HK-2 (cell line): Measurements from ENCODE around the gene MROH2B.

Source experiments
- DNase-seq: peaks from one replicate; pipeline ENCODE4 v3.0.0-alpha.2; 2018; ENCODE audit not compliant: unreplicated experiment

Gene MROH2B

DNA sequence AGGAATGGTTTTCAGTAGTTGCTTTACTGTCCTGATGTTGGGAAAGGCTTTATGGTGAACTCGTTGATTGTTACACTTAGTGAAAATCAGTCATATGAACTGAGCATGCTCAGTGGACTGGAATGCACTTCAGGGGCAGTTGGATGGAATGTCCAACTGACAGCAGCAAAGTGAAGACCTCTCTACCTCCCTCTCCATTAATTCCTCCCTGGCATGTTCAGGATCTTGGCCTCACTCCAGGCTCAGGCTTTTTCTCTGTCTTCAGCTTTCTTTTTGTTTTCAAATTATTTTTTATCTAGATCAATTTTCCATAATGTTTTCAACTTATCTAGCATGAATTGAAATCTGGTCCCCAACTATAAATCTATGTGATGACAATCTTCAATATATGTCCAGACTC lies at the start of gene MROH2B:
MROH2B (minus strand) TSS at position 101 of the 400 bp plus-strand sequence. CDS start 490 bp downstream, outside the sequence.
- DNase-seq: no peak

DNA sequence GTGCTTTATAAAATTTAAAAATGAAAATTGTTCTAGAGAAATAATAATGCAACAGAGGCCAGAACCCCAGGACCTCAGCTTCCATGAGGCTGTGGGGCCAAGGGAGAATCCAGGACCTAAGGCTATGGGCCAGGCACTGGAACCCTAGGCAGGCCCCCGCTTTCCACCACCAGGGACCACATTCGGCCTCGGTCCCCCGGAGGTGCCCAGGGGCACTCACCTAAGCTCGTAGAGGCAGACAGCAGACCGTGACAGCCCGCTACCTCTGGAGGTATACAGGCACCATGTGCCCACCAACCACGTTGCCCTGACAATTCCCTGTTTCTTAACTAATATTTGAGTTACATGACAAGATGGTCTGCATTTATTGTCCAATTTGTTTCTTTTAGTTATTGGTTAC lies 49.5 kb upstream of the MROH2B start:
- no peak for DNase-seq

DNA sequence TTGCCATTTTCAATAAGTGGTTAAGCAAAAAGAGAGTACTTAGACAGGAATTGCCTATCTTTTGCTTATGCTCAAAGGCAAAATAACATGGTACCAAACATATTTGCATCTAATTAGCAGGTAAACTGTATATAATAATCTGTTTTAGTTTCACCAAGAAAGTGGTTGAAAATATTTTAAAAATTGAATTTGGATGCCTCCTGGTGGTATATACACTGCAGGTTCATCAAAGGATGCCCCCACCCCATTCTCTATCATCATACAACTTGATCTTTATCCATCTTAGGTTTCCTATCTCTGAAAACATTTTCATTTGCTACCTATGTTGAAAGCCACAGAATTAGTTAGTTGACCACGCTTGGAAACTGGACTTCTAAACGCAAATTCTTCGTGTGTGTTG lies 47.0 kb upstream of the MROH2B start:
- DNase-seq: no peak

DNA sequence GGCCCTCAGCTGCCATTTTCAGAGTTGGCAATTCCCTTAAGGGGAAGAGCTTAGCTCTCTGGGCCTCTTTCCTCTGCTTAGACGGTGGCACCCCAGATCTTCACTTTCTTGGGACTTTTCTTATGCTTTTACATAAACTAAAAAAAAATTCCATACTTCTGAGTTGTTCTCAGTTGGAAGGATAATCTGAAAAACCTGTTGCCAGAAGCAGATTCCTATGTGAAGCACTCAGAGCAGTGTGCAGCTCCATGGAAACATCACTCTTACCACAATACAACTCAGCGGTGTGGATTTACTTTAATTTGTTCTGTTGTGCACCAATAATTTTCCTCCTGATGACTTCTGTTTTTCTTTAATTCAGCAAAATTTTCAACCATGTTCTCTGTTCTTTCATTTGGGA lies 44.1 kb upstream of the MROH2B start:
- DNase-seq: no peak

DNA sequence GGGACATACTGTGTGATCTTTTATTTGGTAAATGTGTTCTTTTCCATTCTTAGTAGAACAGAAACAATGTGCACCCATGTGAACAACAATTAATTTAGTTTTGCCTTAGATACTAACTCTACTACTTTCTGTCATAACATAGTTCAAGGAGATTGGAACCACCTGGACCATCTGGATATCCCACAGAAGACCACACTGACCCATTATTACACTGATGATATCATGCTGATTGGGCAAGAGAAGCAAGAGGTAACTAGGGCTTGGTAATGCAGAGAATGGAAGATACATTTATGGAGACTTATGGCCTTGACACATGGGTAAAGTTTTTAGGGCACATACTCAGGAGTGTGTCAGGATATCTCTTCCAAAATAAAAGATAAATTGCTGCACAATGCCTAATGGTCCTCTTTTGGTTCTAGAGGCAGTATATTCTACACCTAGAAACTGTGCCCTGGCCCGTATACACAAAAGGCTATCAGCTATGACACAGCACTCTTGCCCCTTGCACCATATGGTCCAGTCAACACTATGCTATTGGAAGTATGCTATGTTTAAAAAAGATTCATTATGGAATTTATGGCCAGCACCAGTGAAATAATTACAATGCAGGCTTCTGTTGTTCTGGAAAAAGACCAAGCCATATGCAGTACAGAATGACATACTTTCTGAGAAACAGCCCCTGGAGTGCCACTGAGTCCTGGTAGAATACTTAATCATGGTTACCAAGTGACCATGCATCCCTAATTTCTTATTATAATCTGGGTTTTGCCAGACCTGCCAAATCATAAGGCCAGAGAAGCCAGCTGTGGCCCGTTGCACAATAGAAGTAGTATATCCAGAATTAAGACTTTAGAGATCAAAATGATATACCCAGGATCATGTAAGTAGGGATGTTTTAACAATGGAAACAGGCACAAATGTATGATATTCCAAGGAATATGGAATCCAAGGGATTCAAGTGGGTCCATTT lies 41.6 kb upstream of the MROH2B start:
- no peak for DNase-seq

DNA sequence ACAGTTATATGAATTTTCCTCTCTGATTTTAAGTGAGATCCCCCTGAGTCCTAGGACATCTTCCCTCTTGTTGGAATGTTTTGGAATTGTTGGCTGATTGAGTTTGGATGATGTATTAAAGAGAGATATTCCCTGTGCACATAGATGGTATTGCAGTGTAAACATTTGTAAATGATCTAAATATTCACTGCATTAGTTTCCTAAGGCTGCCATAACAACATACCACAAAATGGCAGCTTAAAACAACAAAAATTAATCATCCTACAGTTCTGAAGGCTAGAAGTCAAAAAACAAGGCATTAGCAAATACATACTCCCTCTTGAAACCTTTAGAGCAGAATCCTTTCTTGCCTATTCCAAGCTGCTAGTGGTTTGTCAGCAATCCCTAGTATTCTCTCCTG lies 38.0 kb upstream of the MROH2B start:
- no peak for DNase-seq

DNA sequence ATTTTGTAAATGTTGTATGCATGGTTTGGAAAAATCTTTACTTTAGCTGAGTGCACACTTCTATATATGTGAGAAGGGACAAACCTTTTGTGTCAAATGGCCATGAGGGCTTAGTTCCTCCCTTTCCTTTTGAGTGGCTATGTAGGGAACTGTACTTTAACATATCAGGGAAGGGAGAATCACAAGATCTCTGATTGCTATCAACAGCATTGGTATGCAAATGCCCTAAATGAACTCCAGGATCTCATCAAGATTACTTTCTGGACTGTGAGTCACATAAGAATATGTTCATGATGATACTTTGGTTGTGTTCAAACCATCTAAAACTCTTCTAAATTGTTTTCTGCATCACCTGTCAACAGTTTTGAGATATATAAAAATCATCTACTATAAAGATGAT lies 31.2 kb upstream of the MROH2B start:
- no peak for DNase-seq

DNA sequence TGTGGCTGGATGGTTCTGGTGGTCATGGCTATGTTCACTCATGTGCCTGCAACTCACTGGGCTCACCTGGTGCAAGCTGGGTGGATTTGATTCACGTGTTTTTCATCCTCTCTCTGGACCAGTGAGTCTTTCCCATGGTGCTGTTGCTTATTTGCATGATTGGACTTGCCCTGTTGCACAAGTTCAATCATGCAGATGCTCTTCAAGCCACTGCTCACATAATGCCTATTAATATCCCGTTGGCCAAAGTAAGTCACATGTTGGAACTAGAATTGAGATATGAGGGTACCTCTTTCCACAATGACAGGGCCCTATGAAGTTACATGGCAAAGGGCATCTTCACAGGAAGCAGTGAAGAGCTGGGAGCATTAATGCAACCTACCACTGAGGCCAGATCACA lies 26.5 kb upstream of the MROH2B start:
- DNase-seq: no peak

DNA sequence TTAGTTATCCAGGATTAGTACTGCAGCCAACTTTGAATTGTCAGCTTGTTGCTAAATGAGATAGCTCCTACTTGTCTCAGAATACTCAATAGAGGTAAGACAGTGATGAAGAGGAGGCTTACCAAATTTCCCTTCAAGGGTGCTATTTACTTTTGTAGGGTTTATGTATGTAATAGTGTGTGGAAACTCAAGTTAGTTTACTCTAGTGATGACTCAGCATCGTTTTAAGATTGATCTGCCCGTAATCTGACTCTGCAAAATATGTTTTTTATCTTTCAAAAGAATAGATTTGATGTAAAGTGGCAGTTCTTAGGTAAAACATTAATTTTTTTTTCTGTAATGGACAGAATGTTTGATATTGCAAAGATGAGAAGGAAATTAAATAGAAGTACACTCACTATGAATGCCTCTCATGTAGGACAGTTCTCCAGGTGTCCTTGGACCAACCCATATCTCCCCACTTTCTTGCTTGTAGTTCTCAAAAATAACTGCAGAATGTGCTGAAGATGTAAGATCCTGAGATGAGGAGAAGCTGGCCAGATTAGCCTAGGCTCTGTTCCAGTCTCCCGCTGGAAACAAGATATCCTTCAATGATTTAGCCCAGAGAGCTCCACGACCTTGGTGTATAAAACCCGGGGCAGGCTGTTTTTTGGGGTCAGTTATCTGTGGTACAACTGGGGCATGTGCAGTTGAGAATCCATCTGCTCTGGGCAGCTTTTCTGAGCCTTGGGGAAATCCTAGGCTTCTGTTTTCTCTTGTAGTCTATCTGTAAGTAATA lies 24.4 kb upstream of the MROH2B start:
- DNase-seq: no peak

DNA sequence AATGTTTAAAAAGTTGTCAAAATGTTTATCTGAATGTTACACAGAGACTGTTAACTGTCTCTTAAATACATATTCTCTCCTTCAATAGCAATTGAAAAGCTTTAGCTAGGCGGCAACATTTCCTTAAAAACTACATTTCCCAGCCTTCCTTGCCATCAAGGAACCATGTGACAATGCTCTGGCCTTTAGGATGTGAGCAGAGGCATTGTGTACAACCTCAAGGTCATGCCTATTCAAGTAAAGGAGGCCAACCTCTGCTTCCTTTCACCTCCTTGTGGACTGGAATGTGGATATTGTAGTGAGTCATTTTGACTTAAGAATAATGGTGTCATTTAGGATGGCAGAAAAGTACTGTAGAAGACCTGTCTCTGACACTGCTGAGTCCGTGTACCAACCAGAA lies 23.7 kb upstream of the MROH2B start:
- no peak for DNase-seq

DNA sequence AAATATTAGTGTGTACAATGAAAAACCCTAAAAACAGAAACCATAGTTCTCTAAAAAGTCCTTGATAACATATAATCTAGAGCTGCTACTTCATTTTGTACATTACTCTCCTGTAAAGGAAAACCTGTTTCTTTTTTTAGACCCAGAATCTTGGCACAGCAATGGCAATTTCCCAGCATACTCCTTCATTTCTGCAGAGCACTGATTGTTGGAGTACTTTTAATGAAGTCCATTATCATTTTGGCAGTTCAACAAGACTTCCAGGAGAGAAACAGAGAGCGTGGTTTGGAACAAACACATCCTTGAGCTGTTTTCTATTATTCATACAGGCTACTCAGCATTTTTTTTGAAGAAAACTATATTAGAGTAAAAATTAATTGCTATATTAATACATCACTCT lies 22.7 kb upstream of the MROH2B start:
- no peak for DNase-seq

DNA sequence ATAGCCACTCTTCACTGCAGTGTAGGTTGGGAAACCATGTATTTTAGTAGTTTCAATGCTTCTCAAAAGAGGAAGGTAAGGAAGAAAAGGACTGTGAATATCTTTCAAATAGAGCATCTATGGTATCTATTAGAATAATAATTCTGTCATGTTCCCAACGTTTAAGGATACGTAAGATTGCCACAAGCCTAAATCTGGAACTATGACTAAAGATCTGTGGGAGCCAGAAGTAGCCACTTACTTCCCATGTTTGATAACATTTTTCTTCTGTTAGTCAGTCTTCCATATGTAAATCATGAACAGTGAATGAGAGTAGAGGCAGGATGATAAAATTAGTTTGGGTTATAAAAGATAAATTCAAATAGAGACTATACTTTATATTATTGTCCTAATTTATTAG lies 16.3 kb upstream of the MROH2B start:
- DNase-seq: no peak

DNA sequence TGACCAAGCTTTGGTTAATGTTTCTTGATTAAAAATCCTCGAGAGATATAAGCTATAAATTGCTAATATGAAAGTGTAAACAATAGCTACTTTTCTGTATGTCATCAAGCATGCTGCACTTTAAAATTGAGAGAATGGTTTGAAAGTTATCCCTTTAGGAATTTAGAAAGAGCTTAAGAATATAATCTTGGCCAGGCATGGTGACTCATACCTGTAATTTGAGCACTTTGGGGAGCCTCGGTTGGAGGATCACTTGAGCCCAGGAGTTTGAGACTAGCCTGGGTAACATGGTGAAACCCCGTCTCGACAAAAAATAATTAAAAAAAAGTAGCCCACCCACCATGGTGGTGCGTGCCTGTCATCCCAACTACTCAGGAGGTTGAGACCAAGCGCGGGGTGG lies 12.2 kb upstream of the MROH2B start:
- DNase-seq: no peak

DNA sequence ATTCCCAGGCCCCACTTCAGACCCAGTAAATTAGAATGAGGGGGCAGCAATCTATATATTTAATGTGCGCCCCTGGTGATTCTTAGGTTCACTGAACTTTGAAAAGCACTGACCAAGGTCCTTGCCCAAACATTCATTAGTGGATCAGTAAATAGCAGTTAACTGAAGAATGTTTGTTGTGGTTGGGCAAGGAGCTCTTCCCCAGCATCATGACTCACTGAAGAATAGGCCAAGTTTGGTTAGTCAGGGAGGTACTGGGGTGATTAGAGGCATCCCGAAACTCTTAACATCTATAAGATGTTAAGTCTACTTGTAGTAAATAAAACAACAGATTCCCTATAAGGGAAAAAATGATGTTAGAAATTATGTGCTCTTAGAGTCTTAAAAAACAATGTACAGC lies 833 bp upstream of the MROH2B start:
- DNase-seq: no peak

DNA sequence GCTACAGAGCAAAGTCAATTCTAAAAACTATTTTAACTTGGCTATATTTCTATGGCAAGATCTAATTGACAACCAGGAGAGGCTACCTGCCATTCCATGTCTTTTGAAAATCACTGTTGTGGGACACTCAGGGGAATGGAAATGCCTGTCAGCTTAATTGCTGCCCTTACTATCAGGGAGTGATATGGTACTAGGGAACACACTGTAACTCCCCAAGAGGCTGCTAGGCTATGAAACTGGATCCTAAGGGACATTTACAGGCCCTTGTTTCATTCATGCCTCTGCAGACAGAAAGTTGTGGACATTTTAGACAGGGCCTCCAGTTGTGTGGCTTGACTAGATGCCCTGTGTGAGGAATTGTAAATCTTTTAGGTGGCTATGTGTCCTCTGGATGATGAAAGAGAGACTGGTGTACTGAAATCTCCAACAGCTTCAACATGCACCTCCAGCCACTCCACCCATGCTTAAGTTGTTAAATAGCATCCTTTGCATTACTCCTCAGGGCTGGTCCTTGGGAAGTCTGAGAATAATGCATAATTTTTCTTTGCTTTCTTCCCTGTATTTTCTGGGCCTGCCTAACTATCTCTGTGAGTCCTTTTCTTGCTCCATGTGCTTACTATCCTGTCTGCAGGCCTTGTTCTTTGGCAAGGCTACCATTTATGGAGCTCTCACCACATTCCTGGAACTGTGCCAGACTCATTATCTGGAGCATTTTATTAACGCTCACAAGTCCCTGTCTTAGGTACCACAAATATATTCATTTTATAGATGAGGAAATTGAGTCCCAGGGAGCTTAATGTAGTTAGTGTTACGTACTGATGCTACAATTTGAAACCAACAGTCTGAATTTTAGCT lies 3.2 kb downstream of the MROH2B start:
- DNase-seq: no peak

DNA sequence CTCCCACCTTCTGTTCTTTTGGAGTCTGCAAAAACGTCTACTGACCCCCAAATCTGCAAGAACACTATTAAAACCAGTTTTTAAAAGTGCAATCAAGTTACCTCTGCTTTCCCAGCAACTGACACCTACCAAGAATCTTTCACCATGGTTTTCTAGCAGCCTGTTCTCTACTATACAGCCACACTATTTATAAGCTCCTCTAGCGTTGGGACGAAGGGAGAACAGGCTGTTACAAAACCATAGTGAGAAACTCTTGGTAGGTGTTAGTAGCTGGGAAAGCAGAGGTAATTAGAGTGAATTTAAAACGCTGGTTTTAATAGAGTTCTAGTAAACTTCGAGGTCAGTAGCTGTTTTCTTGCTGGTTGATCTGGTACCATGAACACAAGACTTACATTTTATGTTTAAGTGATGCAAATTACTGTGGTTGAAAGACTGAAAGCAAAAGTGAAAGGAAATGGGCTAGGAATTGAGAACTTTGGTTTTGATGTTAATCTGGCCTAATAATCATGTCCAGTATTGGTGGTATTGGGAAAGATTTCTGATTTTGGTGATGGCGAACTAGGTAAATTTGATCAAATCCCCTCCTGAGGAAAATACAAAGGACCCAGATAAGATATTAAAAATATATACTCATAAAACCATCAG lies 5.3 kb downstream of the MROH2B start:
- DNase-seq: no peak

DNA sequence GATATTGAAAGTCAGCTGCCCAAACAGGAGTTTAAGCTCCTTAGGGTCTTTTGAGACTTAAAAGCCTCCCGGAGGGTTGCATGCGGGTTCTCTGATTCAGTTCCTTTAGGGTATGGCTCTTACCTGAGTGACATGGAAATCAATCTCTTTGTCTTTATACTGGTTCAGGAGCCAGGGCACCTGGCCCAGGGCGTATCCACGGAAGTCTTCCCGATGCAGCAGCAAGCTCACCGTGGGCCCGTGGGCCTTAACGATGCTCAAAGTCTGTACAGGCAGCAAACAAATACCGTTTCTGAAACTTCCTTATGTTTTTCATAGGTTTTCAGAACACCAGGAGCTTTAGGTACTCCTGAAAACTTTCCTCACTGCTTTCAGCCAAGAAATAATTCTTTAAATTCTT lies 13.2 kb downstream of the MROH2B start:
- DNase-seq: no peak

DNA sequence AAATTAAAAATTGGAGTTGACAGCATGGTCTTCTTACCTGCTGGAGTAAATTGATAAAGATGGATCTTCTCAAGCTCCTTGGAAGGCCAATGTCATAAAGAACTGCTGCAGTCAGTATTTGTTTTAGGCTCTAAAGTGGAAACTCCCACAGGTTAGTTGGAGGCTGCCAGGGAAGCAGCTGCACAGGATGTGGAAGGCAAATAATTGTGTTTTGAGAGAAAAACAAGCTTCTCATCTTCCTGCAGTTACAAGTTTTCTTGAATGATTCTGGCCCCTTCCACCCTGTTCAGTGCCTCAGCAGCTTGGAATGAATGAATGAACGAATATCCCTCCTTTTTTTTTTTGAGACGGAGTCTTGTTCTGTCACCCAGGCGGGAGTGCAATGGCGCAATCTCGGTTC lies 13.9 kb downstream of the MROH2B start:
- no peak for DNase-seq

DNA sequence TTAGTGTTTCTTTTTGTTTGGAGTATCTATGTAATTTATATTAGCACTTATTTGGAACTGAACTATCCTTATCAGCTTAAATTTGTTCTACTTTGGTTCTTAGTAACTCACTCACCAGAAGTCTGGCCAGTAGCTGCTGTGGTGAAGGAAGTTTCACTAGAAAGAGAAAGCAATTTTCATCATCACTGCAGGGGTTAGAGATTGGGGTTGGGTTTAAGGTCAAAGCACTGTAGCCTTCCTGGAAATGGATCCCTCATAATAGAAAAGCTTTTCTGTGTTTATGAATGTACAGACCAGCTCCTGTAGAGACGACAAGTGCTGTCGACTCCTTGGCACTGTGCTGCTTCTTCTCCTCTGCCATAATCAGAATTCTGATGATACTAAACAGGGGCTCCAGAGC lies 22.2 kb downstream of the MROH2B start:
- no peak for DNase-seq

DNA sequence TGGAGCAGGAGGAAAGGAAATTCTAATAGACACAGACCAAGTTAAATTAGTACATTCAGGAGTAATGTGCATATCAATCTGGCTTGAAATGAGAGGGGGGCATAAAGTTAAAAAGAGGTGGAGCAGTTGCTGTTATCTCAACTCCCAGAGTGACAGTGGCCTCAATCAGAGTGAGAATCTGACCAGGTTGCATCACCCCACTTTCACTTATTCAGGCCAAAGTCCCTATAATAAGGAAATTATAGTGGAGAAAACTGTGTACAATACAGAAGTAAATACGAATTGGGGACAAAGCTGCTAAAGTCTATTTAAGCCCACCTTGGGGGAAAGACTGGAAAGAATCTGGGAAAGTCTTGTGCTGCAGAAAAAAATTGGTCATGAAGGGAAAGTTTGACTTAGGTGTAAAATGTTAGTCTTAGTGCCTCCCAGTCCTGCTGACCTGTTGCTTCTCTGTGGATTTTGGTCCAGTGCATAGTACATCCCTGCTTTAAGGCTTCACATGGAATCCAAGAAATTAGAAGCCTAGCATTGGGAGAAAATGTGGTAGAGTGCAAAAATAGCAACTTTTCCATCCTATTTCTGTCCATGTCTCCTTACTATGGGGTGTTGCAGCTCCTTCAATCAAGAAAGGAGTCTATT lies 27.9 kb downstream of the MROH2B start:
- DNase-seq: no peak

DNA sequence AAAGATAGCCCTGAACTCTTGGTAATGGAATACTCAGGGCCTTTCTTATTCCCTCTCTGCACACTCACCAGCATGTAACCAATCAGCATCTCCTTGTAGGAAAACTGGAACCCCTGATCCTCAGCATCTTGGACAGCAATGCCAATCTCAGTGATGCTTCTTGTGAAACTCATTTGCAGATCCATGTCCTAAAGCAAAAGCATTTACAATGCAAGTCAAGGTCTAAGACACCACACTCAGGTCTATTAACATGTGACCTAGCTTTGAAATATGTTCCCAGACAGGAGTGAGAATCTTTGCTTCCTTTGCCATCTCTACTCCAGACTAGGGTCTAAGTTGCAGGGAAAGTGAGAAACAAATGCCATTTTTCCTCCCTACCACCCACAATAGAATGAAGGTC lies 38.2 kb downstream of the MROH2B start:
- no peak for DNase-seq
